ENCODE measurements around the gene GMFB. TPM values are rescaled to one million over a fixed set of nuclear protein-coding genes. Genes with fewer than 3 reads are reported as not detected.
"Not testable (repeated sequence)": the region's sequence is repeated elsewhere in the genome, so short reads cannot be mapped to it uniquely, and the experiment has no call there.

GMFB gene
- total and polyA plus RNA-seq, 2 experiments from 2014 or later = 26.7 to 38.1 TPM

DNA sequence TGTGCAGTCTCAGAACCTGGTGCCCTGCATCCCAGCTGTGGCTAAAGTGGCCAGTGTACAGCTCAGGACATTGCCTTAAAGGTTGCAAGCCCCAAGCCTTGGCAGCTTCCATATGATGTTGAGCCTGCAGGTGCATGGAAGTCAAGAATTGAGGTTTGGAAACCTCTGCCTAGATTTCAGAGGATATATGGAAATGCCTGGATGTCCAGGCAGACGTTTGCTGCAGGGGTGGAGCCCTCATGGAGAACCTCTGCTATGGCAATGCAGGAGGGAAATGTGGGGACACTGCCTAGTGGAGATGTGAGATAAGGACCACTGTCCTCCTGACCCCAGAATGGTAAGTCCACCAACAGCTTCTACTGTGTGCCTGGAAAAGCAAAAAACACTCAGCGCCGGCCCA, 29.7 kb downstream of the GMFB start:
- no peak for DNase-seq (ENCODE audit: low read depth in 1 of 2, low spot score in 1 of 2)
- Histone ChIP-seq H3K4me1 (ENCODE audit: low read depth) (no peaks in the 10 kb centered on the region), H3K27ac (no peak overlapping the region), H3K27me3 (no peaks in the 10 kb centered on the region), H3K4me3 (no peak overlapping the region), H3K9me3 (ENCODE audit: low read depth) (no peaks in the 10 kb centered on the region), H3K36me3 (no peaks in the 10 kb centered on the region)
- TF ChIP-seq, protein P1, sequence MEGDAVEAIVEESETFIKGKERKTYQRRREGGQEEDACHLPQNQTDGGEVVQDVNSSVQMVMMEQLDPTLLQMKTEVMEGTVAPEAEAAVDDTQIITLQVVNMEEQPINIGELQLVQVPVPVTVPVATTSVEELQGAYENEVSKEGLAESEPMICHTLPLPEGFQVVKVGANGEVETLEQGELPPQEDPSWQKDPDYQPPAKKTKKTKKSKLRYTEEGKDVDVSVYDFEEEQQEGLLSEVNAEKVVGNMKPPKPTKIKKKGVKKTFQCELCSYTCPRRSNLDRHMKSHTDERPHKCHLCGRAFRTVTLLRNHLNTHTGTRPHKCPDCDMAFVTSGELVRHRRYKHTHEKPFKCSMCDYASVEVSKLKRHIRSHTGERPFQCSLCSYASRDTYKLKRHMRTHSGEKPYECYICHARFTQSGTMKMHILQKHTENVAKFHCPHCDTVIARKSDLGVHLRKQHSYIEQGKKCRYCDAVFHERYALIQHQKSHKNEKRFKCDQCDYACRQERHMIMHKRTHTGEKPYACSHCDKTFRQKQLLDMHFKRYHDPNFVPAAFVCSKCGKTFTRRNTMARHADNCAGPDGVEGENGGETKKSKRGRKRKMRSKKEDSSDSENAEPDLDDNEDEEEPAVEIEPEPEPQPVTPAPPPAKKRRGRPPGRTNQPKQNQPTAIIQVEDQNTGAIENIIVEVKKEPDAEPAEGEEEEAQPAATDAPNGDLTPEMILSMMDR (IDR thresholded peaks at IDR 0.05; ENCODE audit: low read depth, low read length) = no peak

DNA sequence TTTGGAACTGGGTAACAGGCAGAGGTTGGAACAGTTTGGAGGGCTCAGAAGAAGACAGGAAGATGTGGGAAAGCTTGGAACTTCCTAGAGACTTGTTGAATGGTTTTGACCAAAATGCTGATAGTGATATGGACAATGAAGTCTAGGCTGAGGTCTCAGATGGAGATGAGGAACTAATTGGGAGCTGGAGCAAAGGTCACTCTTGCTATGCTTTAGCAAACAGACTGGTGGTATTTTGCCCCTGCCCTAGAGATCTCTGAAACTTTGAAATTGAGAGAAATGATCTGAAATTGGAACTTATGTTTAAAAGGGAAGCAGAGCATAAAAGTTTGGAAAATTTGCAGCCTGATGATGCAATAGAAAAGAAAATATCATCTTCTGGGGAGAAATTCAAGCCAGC, 30.2 kb downstream of the GMFB start:
- H3K27ac ChIP-seq; H3K36me3 ChIP-seq; H3K4me3 ChIP-seq; H3K27me3 ChIP-seq; H3K9me3 ChIP-seq (ENCODE audit: low read depth); DNase-seq (ENCODE audit: low read depth in 1 of 2, low spot score in 1 of 2); H3K4me1 ChIP-seq (ENCODE audit: low read depth): not testable (repeated sequence)

- Histone ChIP-seq H3K4me3 (no peak overlapping the region), H3K27me3 (no peaks in the 10 kb centered on the region), H3K4me1 (ENCODE audit: low read depth) (no peaks in the 10 kb centered on the region), H3K36me3 (no peaks in the 10 kb centered on the region), H3K27ac (no peak overlapping the region), H3K9me3 (ENCODE audit: low read depth) (no peaks in the 10 kb centered on the region)
- no peak for DNase-seq (ENCODE audit: low read depth in 1 of 2, low spot score in 1 of 2)
- TF ChIP-seq, protein P1 (IDR thresholded peaks at IDR 0.05; ENCODE audit: low read depth, low read length) = no peak
Observed at GRCh38 chr14:54457609-54457996, 31.2 kb downstream of the GMFB start.

GRCh38 chr14:54456820-54457608, 31.8 kb downstream of the GMFB start:
- not testable (repeated sequence) for H3K4me3 ChIP-seq; H3K9me3 ChIP-seq (ENCODE audit: low read depth); DNase-seq (ENCODE audit: low read depth in 1 of 2, low spot score in 1 of 2); H3K36me3 ChIP-seq; H3K27me3 ChIP-seq; H3K4me1 ChIP-seq (ENCODE audit: low read depth); H3K27ac ChIP-seq

DNA sequence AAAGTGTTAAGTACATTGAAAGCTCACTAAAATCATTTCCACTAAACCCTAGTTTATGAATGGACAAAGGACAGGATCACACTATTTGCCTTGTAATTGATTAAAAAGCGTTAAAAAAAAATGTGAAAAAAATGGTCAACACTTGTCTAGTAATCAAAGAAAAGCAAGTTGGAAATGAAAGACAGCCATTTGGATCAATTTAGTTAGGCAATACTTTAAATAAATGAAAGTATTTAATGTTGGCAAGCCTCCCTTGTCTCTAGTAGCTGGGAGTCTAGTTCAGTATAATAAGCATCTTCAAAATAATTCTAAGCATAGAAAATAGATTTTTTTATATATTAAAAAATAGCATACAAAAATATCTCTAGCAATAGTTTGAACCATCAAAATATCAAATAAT, 33.4 kb downstream of the GMFB start:
- Histone ChIP-seq H3K27me3 (no peaks in the 10 kb centered on the region), H3K4me1 (ENCODE audit: low read depth) (no peaks in the 10 kb centered on the region), H3K27ac (no peak overlapping the region), H3K4me3 (no peak overlapping the region), H3K36me3 (no peaks in the 10 kb centered on the region), H3K9me3 (ENCODE audit: low read depth) (no peaks in the 10 kb centered on the region)
- TF ChIP-seq, protein P1 (IDR thresholded peaks at IDR 0.05; ENCODE audit: low read depth, low read length) = no peak
- no peak for DNase-seq (ENCODE audit: low read depth in 1 of 2, low spot score in 1 of 2)

DNA sequence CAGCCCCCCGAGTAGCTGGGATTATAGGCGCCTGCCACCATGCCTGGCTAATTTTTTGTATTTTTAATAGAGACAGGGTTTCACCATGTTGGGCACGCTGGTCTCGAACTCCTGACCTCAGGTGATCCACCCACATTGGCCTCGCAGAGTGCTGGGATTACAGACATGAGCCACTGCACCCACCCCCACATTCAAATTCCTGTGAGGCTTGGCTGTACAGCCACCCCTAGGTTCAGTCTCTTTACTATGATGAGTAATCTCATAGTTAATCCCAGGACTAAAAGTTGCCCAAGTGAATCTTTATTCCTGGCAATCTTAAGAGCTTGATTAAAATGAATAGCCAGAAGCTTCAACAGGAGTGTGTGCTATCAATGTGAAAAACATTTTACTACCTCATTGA, 34.8 kb downstream of the GMFB start:
- H3K36me3 ChIP-seq; H3K27me3 ChIP-seq; H3K4me1 ChIP-seq (ENCODE audit: low read depth); H3K9me3 ChIP-seq (ENCODE audit: low read depth); H3K4me3 ChIP-seq; H3K27ac ChIP-seq; DNase-seq (ENCODE audit: low read depth in 1 of 2, low spot score in 1 of 2): not testable (repeated sequence)

GRCh38 chr14:54453252-54453651, 35.5 kb downstream of the GMFB start:
- H3K36me3 ChIP-seq = no peaks in the 10 kb centered on the region
- no peaks in the 10 kb centered on the region for H3K9me3 ChIP-seq (ENCODE audit: low read depth)
- no peak for DNase-seq (ENCODE audit: low read depth in 1 of 2, low spot score in 1 of 2)
- no peaks in the 10 kb centered on the region for H3K4me1 ChIP-seq (ENCODE audit: low read depth)
- no peak overlapping the region for H3K27ac ChIP-seq
- H3K27me3 ChIP-seq = no peaks in the 10 kb centered on the region
- TF ChIP-seq, protein P1 (IDR thresholded peaks at IDR 0.05; ENCODE audit: low read depth, low read length) = no peak
- H3K4me3 ChIP-seq = no peak overlapping the region
